CD1c-positive myeloid dendritic cell (primary cell): Measurements from ENCODE around the gene RRP15.
A peak's percentile ranks its signal among the peaks of the same experiment; 100 is the strongest.

ENCODE experiments used
- DNase-seq: peaks from one replicate; pipeline ENCODE4 v3.0.0-alpha.2; 2016; ENCODE audit errors: extremely low spot score

Gene RRP15

DNA sequence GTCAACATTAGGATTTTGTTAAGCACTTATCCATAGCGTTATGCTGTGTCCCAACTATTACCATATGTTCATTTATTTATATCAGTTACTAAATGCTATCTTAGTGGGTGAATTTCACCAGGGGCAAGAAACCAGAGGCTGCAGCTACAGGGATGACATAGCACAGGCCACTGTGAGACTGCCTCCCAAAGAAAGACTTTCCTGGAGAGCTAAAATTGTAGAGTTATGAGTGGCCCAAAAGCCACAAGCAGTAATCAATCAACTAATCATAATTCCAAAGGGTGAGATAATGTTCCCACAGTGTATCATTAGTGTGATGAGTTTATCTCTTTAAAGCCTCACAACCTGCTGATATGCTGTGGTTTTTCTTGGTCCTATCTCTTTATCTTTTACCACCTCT, 56.2 kb downstream of the RRP15 start:
- DNase-seq, result no peak

DNA sequence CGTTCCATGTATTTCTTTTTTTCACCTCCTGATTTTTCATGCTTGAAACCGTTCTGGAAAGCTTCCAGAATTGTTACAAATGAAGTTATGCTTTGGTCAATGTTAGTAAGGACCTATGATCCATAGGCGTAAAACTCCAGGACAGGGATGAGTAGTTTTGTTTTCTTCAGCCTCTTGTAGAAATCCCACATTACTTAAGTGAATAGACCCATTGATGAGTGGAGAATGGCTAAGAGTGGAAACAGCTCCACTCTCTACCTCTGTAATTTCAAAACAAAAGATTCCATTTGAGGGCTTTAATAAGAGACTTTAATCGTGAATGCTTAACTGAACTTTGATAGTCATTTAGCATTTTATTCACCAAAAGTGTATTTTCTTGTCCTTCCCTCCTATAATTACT, 57.0 kb downstream of the RRP15 start:
- DNase-seq, result no peak

DNA sequence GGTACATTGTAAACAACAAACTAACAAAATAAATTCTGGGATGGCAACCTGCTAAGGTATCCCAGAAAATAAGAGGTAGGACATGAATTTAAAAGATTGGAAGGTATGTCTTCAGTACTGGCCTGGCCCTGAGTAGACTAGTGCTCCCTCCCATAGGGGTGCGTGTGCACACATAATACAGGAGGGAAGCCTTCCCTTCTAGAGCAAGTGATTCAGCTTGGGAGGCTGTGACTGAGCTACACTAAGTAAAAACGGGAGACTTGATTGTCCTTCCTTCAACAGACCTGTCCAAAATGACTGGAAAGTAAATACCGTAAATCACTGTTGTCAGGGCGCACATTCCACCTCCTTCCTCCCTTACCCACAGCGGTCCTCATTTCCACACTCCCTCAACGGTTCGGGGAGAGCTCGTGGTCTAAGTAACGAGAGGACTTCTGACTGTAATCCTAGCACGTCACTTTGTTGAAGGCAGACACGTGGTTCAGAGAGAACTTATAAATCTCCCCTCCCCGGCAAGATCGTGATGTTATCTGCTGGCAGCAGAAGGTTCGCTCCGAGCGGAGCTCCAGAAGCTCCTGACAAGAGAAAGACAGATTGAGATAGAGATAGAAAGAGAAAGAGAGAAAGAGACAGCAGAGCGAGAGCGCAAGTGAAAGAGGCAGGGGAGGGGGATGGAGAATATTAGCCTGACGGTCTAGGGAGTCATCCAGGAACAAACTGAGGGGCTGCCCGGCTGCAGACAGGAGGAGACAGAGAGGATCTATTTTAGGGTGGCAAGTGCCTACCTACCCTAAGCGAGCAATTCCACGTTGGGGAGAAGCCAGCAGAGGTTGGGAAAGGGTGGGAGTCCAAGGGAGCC, 60.0 kb downstream of the RRP15 start, which contains the start of gene TGFB2:
Gene TGFB2 (plus strand): TSS at position 523 of the 859 bp plus-strand sequence. CDS start 1,366 bp downstream, outside the sequence.
- DNase-seq, result peak; percentile 52

DNA sequence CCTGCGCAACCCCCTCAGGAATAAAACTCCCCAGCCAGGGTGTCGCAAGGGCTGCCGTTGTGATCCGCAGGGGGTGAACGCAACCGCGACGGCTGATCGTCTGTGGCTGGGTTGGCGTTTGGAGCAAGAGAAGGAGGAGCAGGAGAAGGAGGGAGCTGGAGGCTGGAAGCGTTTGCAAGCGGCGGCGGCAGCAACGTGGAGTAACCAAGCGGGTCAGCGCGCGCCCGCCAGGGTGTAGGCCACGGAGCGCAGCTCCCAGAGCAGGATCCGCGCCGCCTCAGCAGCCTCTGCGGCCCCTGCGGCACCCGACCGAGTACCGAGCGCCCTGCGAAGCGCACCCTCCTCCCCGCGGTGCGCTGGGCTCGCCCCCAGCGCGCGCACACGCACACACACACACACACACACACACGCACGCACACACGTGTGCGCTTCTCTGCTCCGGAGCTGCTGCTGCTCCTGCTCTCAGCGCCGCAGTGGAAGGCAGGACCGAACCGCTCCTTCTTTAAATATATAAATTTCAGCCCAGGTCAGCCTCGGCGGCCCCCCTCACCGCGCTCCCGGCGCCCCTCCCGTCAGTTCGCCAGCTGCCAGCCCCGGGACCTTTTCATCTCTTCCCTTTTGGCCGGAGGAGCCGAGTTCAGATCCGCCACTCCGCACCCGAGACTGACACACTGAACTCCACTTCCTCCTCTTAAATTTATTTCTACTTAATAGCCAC, 60.7 kb downstream of the RRP15 start:
- peak; percentile 49 for DNase-seq

DNA sequence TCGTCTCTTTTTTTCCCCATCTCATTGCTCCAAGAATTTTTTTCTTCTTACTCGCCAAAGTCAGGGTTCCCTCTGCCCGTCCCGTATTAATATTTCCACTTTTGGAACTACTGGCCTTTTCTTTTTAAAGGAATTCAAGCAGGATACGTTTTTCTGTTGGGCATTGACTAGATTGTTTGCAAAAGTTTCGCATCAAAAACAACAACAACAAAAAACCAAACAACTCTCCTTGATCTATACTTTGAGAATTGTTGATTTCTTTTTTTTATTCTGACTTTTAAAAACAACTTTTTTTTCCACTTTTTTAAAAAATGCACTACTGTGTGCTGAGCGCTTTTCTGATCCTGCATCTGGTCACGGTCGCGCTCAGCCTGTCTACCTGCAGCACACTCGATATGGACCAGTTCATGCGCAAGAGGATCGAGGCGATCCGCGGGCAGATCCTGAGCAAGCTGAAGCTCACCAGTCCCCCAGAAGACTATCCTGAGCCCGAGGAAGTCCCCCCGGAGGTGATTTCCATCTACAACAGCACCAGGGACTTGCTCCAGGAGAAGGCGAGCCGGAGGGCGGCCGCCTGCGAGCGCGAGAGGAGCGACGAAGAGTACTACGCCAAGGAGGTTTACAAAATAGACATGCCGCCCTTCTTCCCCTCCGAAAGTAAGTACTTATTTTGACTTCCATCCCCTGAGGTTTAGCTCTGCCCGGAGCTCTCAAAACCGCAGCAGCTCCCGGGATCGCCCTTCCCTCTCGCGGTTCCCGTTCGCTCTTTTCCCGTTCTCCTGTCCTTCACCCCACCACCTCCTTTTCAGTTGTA, 61.5 kb downstream of the RRP15 start:
- peak; percentile 28 for DNase-seq

DNA sequence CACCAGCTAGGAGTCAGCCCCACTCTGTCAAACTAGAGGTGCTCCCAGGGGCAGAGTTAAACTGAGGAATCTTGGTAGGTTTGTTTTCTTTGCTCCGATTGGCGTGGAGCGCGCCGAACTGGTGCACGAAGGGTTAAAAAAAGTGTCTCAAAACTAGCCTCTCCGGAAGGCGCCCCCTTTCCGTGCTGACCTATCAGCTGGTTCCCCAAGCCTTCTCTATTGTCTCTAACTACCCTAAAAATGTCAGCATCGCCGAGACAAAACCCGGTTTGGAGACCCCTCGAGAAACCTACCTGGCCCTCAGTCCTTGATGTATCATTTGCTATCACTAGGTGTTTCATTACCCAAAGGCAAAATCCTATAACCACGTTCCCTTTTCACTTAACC, 62.2 kb downstream of the RRP15 start:
- no peak for DNase-seq

DNA sequence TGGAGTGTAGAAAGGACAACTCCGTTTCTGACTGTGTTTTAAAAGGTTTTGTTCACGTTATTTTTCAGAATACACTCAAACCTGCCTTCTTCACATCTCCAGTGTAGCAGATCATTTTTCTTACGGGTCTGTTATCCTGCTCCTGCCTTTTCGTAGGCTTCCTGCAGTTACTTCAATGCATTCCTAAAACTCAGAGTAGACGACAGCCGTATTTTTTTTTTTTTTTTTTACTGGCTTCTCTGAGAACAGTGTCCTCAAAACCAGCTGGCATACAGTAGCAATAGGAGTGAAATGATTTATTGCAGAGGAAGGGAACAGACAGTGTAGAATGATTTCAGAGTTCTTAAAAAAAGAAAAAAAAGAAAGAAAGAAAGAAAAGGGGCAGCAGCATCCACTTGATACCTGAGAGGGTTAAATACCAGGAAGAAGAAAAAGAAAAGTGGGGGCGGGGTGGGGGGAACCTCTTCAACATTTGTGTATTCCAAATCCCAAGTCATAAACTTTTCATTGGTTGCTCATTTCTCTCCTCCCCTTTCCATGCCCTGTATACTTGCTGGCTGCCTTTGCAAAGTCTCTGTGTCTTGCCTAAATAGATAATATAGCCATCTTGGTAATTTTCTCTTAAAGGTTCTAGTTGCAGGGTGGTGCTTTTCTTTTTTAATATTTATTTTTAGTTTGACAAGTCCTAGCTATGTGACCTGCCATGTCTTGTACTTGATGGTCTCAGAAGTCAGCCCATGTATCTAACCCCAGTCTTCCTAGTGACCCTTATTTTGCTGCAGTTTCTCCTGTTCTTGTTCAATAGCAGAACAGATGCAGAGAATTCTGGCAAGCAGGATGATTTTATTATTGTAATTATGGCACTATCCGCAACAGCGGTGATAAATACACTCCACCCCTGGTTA, 62.9 kb downstream of the RRP15 start:
- DNase-seq, result no peak

DNA sequence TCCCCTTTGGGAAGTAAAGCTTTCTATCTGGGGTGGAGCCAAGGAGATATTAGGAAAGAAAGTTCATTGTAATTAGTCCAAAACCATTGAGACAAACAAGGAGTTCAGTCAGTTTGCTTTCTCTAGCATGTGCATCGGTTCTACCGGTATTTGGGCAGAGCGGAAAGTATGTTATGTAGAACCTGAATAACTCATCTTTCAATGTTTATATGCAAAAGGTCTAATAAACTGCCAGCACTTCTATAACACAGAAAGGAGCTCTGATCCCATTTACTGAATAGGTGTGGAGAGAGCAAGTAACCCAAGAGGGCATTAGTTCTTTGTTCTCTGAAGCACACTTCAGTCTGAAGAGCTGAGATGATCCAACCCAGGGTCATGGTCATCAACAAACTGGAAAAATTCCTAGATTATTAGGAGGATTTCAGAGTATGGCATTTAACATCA, 63.6 kb downstream of the RRP15 start:
- DNase-seq, result no peak

DNA sequence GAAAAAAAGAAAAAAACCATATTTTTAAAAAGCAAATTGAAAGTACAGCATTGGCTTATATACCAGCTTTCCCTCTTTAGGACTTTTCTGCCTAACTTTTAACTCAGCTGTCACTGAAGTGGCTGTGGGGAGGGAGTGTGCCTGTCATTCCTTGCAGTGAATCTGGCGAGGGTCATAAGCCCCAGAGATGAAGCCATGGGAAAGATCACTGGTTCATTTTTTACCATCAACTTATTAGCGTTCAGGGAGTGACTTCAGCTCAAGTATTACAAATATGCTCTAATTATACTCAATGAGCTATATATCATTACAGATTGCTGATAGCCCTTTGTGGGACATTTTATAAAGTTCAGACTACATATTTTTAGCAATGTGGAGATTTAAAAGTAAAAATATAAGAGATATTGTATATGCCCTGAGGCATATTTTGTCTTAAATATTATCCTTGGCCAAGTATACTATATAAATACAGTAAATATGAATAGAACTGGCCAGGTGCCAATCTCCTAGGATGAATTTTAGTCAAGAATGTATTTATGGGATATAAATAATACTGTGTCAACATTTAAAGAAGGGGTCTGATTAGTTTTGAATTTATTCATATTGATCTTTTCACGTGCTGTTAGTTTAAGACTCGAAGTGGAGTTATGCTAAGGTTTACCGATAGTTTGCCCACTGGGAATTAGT, 64.4 kb downstream of the RRP15 start:
- no peak for DNase-seq

DNA sequence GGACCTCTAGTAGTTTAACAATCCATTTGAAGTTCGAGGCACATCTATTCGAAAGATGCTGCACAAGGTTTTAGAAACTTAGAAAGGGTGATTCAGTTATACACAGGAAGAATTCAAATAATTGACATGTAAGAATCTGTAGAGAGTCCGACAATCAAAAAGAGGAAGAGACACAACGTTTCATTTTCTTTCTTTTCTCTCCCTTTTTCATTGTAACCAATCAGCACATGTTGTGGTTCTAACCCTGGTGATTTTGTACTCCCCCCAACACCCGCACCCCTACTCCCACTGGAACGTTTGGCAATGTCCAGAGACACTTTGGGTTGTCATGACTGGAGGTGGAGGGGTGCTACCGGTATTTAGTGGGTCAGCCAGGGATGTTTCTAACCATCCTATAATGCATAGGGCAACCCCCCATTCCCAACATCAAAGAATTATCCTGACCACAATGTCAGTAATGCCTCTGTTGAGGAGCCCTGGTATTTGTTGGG, 65.0 kb downstream of the RRP15 start:
- DNase-seq, result no peak

DNA sequence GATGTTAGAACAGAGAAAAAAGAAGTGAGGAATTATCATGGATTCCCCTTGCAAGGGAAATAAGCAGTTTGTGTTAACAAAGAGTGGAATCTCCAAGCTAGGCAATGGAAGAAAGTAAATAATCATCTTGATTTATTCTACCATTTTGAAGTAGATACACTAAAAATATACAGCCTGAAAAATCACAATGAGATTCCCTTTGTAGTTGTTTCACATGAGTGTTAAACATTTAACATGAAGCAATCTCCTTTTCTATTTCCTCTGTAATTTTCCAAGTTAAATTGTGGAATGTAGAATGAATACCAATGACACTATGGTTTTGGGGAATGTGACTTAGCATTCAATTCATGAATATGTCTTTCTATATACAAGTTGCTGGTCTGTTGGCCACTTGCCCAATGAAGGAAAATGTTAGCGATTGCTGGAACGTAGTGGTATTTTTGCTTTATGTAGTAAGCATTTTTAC, 65.7 kb downstream of the RRP15 start:
- no peak for DNase-seq

DNA sequence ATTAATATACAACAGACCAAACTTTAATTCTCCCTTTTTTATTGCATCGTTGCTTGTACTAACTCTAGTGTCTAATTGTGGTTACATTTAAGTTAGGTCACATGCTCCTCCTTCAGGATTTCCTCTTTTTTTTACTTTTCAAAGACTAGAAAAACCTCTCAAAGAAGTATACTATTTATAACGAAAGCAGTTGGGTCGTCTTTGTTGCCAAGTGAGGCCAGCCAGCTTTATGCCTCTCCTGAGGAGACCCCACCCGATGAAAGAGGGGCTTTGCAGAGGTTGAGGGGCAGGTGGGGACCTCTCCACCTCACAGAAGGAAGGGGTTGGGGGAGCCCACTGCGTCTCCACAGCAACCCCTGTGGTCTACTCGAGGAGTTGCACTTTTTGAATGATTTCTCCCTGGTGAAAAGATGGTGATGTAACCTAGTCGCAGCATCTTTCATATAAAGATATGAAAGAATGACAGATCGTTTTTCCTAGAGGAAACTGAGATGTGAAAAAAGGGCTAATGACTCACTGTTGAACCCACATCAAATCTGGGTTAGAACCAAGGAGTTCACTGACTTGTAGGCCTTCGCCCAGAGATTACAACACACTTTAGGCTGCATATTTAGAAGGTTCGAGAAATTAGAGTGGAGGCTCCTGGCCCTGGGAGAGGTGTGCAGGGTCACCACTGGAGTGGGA, 66.4 kb downstream of the RRP15 start:
- DNase-seq, result peak; percentile 46

DNA sequence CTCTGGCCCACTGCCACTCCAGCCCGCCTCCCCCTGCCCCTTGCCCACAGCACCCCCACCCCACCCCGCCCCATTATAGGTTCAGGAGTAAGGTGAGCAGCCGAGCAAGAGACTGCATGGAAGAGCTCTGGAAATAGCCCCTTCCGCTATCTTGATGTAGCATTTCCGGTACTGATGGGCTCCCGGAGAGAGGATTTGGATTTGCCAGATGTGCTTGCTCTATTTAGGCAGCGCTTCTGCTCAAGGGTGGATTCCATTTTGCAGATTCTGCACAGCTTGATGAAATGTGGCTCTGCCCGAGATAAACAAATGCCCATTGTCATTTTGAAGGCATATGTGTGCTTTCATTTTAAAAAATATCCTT, 67.0 kb downstream of the RRP15 start:
- no peak for DNase-seq

DNA sequence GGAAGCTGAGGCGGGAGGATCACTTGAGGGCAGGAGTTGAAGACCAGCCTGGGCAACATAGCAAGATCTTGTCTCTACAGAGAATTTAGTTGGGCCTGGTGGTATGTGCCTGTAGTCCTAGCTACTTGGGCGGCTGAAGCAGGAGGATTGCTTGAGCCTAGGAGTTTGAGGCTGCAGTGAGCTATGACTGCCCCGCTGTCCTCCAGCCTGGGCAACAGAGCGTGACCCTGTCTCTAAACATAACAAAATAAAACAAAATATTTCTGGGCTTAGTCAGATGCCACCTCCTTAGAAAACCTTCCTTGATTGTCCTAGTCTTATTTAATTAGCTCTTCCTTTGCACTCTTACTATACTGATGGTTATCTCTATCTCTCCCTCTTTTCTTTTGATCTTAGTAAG, 68.6 kb downstream of the RRP15 start:
- no peak for DNase-seq

DNA sequence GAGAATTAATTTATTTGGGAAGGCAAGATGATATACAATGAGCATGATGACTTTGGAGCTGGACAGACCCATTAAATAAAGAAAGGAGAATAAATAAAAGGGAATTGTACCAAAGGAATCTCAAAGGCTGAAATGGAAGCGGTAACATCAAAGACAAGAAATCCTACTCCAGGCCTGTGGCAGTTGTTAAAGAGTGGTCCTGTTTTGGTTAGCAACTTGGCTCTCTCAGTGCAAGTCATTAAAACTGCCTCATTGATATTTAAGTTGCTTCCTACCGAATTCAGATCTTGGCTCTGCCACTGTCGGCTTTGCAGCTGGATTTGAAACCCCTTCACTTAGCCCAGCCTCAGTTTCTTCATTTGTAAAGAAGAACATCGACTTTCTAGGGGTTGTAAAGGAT, 70.2 kb downstream of the RRP15 start:
- no peak for DNase-seq

DNA sequence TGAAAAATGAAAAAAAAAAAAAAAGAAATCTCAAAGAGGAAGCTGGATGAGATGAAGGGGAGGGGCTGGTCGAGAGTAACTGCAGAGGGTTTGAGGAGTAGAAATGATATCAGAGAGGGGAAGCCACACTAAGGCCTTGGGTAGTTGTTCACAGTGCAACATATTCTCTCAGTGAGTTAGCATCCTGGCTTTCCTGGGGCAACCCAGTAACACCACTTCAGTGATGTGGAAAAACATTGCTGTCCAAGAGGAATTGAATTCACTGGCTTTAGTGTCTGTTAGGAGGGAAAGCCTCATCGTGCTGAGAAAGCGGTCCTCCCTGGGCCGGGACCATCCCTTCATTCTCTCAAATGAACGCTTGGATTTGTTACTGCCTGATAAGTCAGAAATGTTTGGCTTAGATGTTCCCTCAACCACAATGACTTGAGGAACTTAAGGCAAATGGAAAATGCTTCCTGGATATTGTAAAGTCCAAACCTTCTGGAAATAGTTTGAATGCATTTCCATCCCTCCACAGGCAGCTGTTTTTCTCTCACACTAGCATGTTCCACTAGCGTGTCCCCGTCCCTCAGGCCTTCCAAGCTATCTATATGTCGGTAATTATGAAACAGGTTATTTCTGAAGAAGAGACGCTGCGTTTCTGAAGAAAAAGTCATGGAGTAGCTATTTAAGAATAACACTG, 72.3 kb downstream of the RRP15 start:
- DNase-seq, result no peak

DNA sequence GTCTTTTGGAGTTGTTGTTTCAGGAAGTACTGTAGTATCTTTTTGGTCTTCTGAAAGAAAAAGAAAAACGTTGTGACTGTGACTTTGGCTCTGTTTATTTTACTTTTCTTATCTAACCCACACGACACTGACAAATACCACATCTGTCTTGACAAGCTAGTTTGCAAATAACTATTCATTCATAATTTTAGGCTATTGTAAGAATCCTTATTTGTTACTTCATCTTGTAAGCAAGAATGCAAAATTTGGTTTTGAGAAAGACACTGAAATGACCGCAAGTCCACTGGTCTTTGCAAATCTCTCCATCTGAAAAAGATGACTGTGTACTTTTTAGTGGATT, 72.8 kb downstream of the RRP15 start:
- DNase-seq, result no peak

DNA sequence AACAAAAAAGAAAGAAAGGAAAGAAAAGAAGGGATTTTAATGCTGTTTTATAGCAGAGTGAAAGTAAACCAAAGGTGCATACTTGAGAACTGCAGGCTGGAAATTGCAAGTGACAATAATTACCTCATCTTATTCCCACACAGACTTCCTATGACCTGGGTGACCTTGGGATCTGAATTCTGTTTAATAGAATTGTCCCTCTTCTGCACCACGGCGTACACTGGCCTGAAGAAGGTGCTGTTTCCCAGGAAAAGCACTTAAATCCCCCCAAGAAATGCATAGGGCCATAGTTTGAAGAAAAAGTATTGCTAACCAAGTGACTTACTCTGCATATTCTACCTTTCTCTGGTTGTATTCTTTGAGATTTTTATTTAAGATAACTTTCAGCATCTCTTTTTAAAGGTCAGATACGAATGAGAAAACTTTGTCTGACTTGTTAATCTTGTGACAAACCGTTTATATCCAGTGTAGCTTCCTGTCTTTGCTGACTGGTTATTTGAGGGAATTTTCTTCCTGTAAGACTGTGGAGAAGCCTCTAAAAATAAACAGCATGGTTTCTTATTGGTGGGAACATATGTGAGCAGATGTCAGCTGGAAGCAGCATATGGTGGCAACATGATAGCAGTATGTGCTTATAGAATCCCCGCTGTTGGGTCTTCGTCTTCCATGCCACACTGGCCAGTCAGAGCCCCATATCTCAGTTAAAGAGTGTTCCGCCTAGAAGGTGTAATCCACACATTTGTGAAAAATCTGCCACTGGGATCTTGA, 76.4 kb downstream of the RRP15 start:
- DNase-seq, result no peak
